Activated CD4-positive, CD25-positive, alpha-beta regulatory T cell treated with anti-CD3 and anti-CD28 coated beads, Interleukin-2, amount 50 U/mL, for 16 hours (primary cell): ENCODE data around the gene GPRIN1.
"Not testable (repeated sequence)": the region's sequence is repeated elsewhere in the genome, so short reads cannot be mapped to it uniquely, and the experiment has no call there.

Experiments
- DNase-seq: peaks from one replicate; pipeline ENCODE4 v3.0.0-alpha.2; 2020; ENCODE audit warnings: low read depth, low spot score

The GPRIN1 gene

DNA sequence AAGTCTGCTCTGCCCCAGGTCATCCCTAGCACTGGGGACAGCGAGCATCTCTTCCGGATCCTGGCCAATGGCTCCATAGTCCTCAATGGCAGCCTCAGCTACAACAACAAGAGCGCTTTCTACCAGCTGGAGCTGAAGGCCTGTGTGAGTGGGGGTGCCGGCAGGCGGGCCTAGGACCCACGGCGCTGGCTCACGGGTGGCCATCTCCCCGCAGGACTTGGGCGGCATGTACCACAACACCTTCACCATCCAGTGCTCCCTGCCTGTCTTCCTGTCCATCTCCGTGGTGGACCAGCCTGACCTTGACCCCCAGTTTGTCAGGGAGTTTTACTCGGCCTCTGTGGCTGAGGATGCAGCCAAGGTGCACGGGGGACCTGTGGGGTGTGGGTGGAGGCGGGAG is 34.9 kb downstream of the GPRIN1 start:
- DNase-seq: no peak

DNA sequence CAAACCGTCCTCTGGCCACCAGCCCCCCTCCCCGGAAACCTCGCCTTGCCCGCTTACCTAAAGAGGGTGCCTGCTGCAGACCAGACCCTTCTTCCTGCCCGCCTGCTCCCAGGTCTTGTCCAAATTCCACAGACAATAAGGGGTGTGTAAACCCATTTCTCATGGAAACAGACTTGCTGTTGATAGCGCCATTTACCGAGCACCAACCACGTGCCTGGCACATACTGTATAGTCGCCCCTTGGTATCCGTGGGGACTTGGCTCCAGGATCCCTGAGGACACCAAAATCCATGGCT is 35.7 kb downstream of the GPRIN1 start:
- DNase-seq: no peak

DNA sequence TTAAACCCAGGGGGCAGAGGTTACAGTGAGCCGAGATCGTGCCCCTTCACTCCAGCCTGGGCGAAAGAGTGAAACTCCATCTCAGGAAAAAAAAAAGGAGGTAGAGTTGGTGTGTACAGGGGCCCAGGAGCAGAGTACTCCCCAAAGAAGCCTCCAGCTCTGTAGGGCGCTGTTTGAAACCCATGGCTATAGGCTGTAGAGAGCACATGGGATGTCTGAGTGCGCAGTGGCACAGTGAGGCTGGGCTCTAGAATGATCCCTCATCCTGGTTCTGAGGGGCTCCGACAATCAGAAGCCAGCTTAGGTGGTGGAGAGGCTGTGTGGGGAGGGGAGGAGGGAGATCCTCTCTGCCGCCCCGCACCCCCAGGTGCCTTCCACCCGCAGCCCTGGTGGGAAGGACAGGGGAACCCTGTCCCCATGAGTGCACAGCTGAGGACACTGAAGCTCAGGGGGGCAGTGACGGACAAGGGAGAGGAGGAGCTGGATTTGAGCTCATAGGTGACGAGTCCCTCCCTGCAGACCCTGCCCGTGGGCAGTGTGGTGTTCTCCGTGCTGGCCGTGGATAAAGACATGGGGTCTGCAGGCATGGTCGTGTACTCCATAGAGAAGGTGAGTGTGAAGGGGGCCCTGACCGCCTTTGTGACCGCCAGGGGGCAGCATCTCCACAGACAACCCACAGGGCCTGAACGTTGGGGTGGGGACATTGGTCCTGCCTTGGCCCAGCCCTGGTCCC is 36.2 kb downstream of the GPRIN1 start:
- peak; percentile 74 for DNase-seq

DNA sequence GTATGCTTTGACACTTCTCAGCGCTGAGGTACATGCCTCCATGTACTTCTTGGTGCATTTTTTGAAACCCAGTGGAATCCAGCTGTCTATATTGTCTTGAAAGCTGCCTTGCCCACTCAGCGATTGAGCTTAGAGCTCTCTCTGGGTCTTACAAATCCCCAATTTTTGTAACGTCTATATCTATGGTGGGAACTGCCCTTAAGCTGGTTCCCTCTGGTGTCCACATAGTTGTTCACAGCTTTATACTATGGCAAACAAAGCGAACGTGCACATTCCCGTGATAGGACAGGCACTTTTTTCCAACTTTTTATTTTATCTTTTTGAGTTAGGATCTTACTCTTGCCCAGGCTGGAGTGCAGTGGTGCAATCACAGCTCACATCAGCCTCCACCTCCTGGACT is 39.9 kb downstream of the GPRIN1 start:
- DNase-seq: no peak

DNA sequence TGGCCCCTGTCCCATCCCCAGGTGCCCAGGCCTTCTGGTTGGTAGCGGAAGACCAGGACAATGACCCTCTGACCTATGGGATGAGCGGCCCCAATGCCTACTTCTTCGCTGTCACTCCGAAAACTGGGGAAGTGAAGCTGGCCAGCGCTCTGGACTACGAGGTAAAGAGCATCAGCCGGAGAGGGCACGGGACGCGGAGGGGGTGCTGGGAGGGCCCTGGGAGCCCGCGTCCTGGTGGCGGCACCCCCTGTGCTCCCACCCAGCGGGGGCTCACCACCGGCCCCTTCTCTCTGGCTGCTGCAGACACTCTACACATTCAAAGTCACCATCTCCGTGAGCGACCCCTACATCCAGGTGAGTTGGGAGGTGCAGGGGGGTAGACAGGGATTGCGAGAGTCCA is 41.3 kb downstream of the GPRIN1 start:
- DNase-seq: no peak

DNA sequence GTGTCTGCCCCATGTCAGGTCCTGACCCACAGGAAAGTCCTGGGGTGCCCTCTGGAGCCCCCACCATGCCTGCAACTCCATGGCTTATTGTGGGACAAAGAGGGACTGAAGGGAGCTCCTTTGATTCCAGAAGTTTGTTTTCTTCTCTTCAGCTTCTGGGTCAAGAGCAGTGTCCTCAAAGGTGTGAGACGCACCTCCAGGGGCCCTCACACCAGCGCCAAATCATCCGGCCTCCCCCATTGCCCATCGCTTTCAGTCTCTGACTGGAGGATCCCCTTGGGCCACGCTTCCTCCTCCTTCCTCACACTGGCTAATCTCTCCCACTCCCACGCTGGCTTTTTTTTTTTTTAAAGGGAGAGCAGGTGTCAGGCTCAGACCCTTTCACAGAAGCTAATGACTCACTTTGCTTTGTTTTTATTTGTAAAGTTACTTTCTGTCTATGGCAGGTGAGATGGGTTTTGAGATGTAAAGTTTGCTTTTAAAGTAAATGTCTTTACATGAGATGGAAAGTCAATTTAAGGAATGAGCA is 44.1 kb downstream of the GPRIN1 start:
- no peak for DNase-seq

DNA sequence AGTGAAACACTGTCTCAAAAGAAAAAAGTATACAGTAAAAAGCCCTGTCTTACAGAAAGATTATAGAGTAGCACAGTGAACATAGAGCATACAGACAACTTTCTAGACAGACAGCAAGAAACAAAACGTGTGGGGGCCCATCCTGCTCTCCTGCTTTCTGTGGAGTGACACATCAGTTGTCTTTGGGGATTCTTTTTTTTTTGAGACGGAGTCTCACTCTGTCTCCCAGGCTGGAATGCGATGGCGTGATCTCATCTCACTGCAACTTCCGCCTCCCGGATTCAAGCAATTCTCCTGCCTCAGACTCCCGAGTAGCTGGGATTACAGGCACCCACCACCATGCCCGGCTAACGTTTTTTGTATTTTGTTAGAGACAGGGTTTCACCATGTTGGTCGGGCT is 46.0 kb downstream of the GPRIN1 start:
- no peak for DNase-seq

DNA sequence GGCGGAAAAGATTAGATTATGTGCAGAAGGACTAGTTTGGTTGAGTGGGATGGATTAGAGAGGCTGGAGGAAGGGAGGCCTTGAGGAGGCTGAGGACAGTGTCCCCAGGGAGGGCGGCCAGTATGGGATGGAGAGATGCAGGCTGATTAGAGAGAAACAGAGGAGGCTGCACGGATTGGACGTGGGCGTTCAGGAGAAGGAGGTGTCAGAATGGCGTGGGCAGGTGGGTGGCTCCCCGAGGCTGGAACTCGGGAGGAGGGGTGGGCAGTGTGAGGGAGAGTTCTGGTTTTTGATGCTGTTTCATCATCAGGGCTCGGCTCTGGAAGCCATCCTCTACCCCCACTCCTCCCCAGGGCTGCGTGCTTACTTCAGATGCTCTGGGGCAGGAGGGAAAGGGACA is 47.8 kb downstream of the GPRIN1 start:
- DNase-seq: no peak

DNA sequence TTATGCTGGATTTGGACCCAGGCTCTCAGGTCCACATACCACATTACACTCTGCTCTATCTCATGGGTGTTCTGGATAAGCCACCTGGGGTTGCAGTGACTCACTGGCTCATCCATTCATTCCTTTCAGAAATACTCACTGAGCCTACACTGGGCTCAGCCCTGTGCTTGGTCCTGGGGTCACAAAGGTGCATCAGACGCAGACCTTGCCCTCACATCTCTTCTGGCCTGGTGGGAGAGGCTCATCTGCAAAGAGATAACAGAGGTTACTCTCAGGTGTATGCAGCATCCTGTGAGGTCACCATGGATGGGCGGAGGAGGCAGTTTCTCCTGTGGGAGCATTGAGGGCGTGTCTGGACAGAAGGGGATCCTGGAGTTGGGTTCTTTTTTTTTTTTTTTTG is 48.7 kb downstream of the GPRIN1 start:
- no peak for DNase-seq

DNA sequence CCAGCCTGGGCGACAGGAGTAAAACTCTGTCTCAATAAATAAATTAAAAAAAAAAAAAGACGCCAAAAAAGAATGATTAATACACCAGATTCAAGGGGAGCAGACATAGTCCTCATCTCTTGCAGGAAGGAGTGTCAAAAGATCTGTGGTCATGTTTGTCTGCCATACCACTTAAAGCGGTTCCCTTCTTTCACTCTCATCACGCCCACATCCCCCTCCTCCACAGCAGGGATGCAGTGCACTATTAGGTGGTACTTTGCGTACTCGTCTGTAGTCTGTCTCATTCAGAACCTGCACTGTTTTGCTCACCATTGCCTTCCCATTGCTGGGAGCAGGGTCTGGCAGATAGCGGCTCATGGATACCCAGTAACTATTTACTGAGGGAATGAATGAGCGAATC is 49.6 kb downstream of the GPRIN1 start:
- DNase-seq: no peak

DNA sequence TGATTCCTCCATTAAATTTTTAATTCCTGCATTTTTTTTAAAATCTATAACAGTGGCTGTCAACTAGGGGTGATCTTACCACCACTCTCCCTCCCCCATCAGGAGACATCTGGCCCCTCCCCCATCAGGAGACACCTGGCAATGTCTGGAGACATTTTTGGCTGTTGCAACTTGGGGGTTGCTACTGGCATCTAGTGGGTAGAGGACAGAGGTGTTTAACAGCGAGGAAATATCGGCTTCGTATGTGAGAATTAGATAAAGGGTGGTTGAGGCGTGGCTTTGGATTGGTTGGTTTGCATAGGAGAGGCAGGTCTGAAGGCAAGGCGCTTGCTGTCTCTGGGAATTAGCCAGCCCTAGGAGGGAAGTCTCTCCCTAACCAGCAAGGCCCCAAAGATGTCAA is 50.3 kb downstream of the GPRIN1 start:
- DNase-seq: no peak

DNA sequence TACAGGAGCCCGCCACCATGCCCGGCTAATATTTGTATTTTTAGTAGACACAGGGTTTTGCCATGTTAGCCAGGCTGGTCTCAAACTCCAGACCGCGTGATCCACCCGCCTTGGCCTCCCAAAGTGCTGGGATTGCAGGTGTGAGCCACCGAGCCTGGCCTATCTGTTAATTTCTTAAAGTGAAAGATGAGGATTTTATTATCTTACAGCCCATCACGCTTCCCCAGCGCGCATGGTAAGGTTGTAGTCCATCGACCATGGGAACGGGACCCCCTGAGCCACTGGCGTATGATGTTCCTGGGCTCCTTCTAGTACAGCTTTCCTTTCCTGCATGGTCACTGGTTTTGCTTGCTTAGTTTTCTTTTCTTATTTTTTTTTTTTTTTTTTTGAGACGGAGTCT is 52.1 kb downstream of the GPRIN1 start:
- DNase-seq: no peak

DNA sequence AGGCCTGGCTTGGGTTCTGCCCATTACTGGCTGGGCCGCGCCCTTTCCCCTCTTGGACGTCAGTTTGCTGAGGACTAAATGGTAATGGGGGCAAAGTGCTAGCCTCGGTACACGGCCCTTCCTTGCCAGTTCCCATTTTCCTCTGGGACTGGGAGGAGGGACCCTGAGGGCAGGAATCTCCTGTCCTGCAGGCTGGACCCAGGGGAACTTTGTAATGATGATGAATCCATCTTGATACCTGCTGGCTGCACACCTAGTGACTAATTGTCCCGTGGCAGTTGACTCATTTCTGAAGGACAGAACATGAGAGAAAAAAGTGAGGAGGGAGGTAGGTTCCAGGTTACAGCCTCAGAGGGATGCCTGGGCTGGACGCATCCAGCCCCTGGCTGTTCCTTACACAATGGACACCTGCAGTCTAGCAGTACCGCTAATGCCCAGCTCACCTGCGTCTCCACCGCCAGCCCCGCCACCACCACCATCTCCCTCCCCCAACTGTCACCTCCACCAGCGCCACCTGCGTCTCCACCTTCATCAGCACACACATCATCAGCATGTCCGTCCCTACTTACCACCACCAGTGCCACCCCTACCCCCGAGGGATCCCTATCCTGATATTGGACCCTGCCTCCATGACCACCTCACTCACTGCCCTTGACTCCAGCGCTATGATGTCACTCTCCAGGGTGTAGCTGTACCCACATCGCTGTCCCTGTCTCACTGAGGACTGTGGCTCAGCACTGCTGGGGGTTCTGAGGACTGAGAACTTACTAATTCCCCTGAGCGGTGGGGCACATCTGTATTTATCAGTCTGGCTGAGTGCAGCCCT is 56.5 kb downstream of the GPRIN1 start:
- no peak for DNase-seq

DNA sequence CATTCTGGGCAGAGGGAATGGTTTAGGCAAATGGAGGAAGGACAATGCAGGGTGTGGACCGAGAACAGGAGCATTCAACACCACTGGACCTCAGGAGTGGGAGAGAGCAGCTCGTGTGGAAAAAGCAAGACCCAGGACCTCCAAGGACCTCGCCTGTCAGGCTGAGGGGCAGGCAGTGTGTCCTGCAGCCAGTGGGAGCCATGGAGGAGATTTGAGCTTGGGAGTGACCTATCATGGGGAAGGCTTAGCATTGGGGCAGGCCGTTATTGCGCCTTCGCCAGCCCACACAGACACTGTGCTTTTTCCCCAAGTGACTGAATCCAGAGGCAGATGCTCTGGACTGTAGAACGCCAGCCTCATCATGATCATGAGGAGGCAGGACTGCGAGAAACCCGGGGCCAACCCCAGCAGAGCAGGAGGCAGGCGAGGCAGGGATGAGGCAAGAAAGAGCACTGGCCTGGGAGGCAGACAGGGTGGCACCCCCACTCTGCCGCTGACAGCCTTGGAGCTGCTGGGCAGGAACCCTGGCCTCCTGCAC is 57.6 kb downstream of the GPRIN1 start:
- no peak for DNase-seq

DNA sequence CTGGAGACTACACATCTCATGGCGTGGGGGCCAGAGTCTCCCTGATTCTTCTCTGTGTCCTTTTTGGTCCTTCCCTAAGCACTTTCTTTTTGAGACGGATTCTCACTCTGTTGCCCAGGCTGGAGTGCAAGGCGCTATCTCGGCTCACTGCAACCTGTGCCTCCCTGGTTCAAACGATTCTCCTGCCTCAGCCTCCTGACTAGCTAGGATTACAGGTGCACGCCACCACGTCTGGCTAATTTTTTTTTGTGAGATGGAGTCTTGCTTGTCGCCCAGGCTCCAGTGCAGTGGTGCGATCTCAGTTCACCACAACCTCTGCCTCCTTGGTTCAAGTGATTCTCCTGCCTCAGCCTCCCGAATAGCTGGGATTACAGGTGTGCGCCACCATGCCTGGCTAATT is 59.0 kb downstream of the GPRIN1 start:
- DNase-seq: not testable (repeated sequence)

DNA sequence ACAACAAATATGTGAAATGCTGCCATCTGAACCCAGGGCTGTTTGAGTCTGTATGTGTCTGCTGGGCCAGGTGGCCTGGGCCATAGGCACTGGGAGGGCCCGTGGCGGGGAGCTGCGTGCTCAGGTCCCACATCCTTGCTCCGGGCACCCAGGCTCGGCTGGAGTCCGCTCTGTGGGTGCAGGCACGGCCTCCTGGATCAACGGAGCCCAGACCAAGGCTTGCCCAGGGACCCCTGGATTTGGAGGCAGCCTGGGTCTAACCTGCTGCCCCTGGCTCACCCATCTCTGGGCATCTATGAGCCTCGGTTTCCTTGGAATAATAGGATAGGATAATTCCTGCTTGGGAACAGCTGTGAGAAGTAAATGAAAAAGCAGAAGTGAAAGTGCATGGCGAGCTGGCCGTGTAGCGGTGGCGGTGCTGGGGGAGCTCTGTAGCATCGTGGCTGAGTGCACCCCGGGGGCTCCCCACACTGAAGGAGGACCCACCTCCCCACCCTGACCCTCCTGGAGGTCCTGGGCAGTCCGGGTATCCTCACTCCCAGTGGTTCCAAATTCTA is 59.6 kb downstream of the GPRIN1 start:
- no peak for DNase-seq

DNA sequence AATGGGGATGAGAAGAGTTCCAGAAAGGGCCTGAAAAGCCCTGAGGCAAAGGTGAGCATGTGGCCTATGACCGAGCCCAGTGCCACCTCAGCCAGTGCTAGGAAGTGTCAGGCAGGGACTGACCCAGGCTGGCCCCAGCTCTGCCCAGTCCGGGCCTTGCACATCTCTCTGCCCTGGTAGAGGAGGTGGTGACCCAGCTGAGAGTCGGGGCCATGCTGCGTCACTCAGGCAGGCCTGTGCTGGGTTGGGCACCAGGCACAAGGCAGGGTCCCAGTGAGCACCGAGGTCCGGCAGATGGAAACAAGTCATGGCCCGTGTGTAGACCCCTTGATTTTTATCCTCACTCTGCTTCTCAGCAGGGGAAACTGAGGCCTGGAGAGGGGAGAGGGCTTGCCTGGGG is 60.1 kb downstream of the GPRIN1 start:
- DNase-seq: no peak

DNA sequence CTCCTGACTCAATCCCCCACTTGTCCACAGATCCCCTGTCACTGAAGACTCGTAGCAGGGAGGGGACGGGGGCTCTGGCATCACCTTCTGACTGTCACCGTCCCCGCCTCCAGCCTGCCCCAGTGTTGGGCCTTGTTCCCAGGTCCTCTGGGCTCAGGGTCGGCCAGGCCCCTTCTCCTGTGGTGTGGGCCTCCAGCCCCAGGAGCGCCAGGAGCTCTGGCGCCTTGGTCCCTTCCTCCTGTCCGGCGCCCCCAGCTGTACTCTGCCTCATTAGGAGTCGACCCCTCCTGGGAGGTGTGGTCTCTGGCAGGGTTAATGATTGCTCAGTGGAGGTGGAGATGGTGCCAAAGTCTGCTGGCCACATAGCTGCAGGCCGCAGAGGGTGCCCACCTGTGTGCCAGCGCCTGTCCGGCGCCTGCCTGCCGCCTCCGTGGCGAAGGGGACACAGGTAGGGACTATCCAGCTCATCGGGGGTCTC is 61.0 kb downstream of the GPRIN1 start, which contains the start of gene CDHR2:
TSS of gene CDHR2 (plus strand) at position 376 of the 478 bp plus-strand sequence. CDS start 16,011 bp downstream, outside the sequence.
- DNase-seq: no peak

DNA sequence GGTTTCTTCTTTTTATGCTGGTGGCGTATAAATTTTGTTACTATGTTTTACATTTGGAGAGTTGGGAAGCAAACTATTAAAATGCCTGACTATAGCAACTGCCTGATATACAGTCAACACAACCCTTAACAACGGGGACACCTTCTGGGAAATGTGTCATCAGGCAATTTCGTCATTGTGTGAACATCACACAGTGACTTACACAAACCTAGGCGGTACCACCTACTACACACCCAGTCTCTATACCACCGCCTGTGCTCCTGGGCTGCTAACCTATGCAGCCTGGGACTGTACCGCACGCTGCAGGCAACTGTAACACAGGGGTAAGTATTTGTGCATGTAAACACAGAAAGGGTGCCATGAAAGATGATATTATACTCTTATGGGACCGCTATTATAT is 62.2 kb downstream of the GPRIN1 start:
- DNase-seq: no peak
